SK-N-SH (cell line): Measurements from ENCODE around the gene CUBN. TPM values are rescaled to one million over a fixed set of nuclear protein-coding genes. Genes with fewer than 3 reads are reported as not detected.

Experiments used
- CTCF ChIA-PET: fragments of 300-600, 350-600 bp; formaldehyde crosslinking; extraction: SDS; loops from one replicate; lab custom pipeline; 2021; lab: Yijun Ruan, JAX
- POLR2A ChIA-PET: fragments of 350-600 bp; sonication (Branson Sonifier 250); formaldehyde crosslinking; extraction: SDS; loops from one replicate; lab custom pipeline; 2020; ENCODE audit warnings: antibody characterized with exemption, inconsistent platforms; lab: Yijun Ruan, JAX
- DNase-seq: peaks from one replicate; pipeline ENCODE4 v3.0.0; 2012
- H2AFZ ChIP-seq: fragments of 200-600 bp; sonication (generic); 2 replicates; pipeline ENCODE4 v1.8.1; 2016; ENCODE audit warnings: antibody characterized with exemption, mild to moderate bottlenecking, low read depth
- H3F3A ChIP-seq: fragments of 200-600 bp; sonication (generic); replicated peaks from 2 replicates; pipeline ENCODE3; 2016; ENCODE audit warnings: antibody characterized with exemption, mild to moderate bottlenecking; ENCODE audit not compliant: insufficient read depth
- H3K27ac ChIP-seq, 2 experiments: fragments of 200-500 bp in 1 of 2; fragments of 200-600 bp in 1 of 2; sonication (Bioruptor generic) in 1 of 2; sonication (generic), shearing (Covaris generic) in 1 of 2; 2 replicates each; pipeline versions ENCODE4 v1.5.1 to v1.6.1; 2014 to 2016; ENCODE audit warnings: low read depth in 2 of 2, inconsistent platforms in 1 of 2, low read length in 1 of 2, mild to moderate bottlenecking in 1 of 2, mixed read lengths in 1 of 2
- H3K27me3 ChIP-seq: fragments of 200-600 bp; sonication (generic), shearing (Covaris generic); 2 replicates; pipeline ENCODE4 v1.6.1; 2016; ENCODE audit warnings: mixed run types; ENCODE audit not compliant: insufficient read depth
- H3K36me3 ChIP-seq, 2 experiments: fragments of 200-500 bp in 1 of 2; fragments of 200-600 bp in 1 of 2; sonication (Bioruptor generic) in 1 of 2; sonication (generic) in 1 of 2; replicated peaks in 1 of 2; 2 replicates each; pipeline versions ENCODE3 to v1.5.1; 2014 to 2016; ENCODE audit warnings: low read length in 1 of 2, mild to moderate bottlenecking in 1 of 2; ENCODE audit not compliant: insufficient read depth in 2 of 2, control insufficient read depth in 1 of 2
- H3K4me1 ChIP-seq, 2 experiments: fragments of 200-500 bp in 1 of 2; fragments of 200-600 bp in 1 of 2; sonication (Bioruptor generic) in 1 of 2; sonication (generic), shearing (Covaris generic) in 1 of 2; 2 replicates each; pipeline versions ENCODE4 v1.5.1 to v1.6.1; 2014 to 2016; ENCODE audit warnings: low read depth in 1 of 2, low read length in 1 of 2, mixed run types in 1 of 2; ENCODE audit not compliant: insufficient read depth in 2 of 2, control insufficient read depth in 1 of 2
- H3K4me2 ChIP-seq: fragments of 200-600 bp; sonication (generic), shearing (Covaris generic); 2 replicates; pipeline ENCODE4 v1.6.1; 2017; ENCODE audit warnings: mixed run types
- H3K4me3 ChIP-seq, 2 experiments: fragments of 200-500 bp in 1 of 2; fragments of 200-600 bp in 1 of 2; sonication (Bioruptor generic) in 1 of 2; sonication (generic), shearing (Covaris generic) in 1 of 2; 2 replicates each; pipeline versions ENCODE4 v1.5.1 to v1.8.1; 2014 to 2016; ENCODE audit warnings: low read depth in 2 of 2, inconsistent platforms in 1 of 2, low read length in 1 of 2, mild to moderate bottlenecking in 1 of 2, mixed read lengths in 1 of 2, moderate library complexity in 1 of 2
- H3K79me2 ChIP-seq: fragments of 200-600 bp; sonication (generic); 2 replicates; pipeline ENCODE4 v1.8.1; 2017; ENCODE audit warnings: mild to moderate bottlenecking; ENCODE audit not compliant: insufficient read depth
- H3K9ac ChIP-seq: fragments of 200-600 bp; sonication (generic); 2 replicates; pipeline ENCODE4 v1.6.1; 2017; ENCODE audit warnings: mixed run types
- H3K9me2 ChIP-seq: fragments of 200-600 bp; sonication (generic); 2 replicates; pipeline ENCODE4 v1.6.1; 2017; ENCODE audit warnings: mixed run types
- H3K9me3 ChIP-seq: fragments of 200-600 bp; sonication (generic); 2 replicates; pipeline ENCODE4 v1.6.1; 2017; ENCODE audit warnings: mixed run types, mild to moderate bottlenecking, moderate library complexity
- H4K20me1 ChIP-seq: fragments of 200-600 bp; sonication (generic); 2 replicates; pipeline ENCODE4 v1.6.1; 2017; ENCODE audit warnings: mild to moderate bottlenecking, mixed run types; ENCODE audit not compliant: insufficient read depth
- EZH2phosphoT487 ChIP-seq: fragments of 200-600 bp; sonication (generic); IDR thresholded peaks from 2 replicates; pipeline ENCODE4 v1.6.1; 2017; ENCODE audit warnings: low read depth, mixed run types, mild to moderate bottlenecking, antibody characterized with exemption, moderate library complexity, borderline replicate concordance
- IRF3 ChIP-seq: fragments of 150-350 bp; IDR thresholded peaks from 2 replicates; pipeline ENCODE4 v1.6.1; 2016; ENCODE audit warnings: mild to moderate bottlenecking, low read depth, low read length
- MAX ChIP-seq: IDR thresholded peaks from 2 replicates; pipeline ENCODE4 v1.4.0; 2012; ENCODE audit warnings: low read depth
- MXI1 ChIP-seq: IDR thresholded peaks from 2 replicates; pipeline ENCODE4 v1.6.1; 2012; ENCODE audit warnings: mild to moderate bottlenecking, low read depth, low read length, improper control_type of control experiment
- NRF1 ChIP-seq: IDR thresholded peaks from 2 replicates; pipeline ENCODE4 v1.6.1; 2012; ENCODE audit warnings: low read depth, mild to moderate bottlenecking, low read length
- PBX3 ChIP-seq: IDR thresholded peaks from 2 replicates; pipeline ENCODE4; 2012
- REST ChIP-seq: IDR thresholded peaks from 2 replicates; pipeline ENCODE4 v1.6.1; 2012; ENCODE audit warnings: mild to moderate bottlenecking, low read depth, low read length, moderate library complexity
- RFX5 ChIP-seq: IDR thresholded peaks from 2 replicates; pipeline ENCODE4 v1.6.1; 2012; ENCODE audit warnings: mild to moderate bottlenecking, improper control_type of control experiment, low read length
- SIN3A ChIP-seq: IDR thresholded peaks from 2 replicates; pipeline ENCODE4 v1.6.1; 2012; ENCODE audit warnings: low read depth, mild to moderate bottlenecking, low read length, moderate library complexity, borderline replicate concordance
- SMC3 ChIP-seq: IDR thresholded peaks from 2 replicates; pipeline ENCODE4 v1.6.1; 2012; ENCODE audit warnings: low read depth, low read length, improper control_type of control experiment
- TCF12 ChIP-seq: IDR thresholded peaks from 2 replicates; pipeline ENCODE4 v1.4.0; 2012
- ZBTB33 ChIP-seq: IDR thresholded peaks from 2 replicates; pipeline ENCODE4 v1.4.0; 2012; ENCODE audit warnings: low read depth, borderline replicate concordance
- WGBS: methylation state at CpG from one replicate; pipeline ENCODE4 v1.1.6; 2017; ENCODE audit warnings: low lambda C conversion rate; 5-methylcytosine and 5-hydroxymethylcytosine counted together
- polyA plus RNA-seq, 3 experiments: library from polyadenylated mRNA; depleted of rRNA; stranded (reverse); fragments of >200 nt; gene quantifications; 2 replicates each; pipeline ENCODE4 v1.2.3, GENCODE V29; 2012

The CUBN gene
- polyA plus RNA-seq, 1 of the 3 experiments (the other 2 are of a cell fraction): 2.4 TPM

GRCh38 chr10:17021656-17022465 is 107.8 kb downstream of the CUBN start:
- Histone ChIP-seq H3K4me3 (no peak overlapping the region), H3F3A (peaks cover 40% of the 10 kb centered on the region), H3K27ac (peak overlapping the region in 1 of 2 experiments; percentile 100; a peak in 2 of 4 replicates), H3K4me1 (peaks cover 15 to 45% of the 10 kb centered on the region in 2 experiments), H3K27me3 (no peaks in the 10 kb centered on the region)
- POLR2A ChIA-PET: no interaction called here
- whole genome bisulfite sequencing: 86% methylated on average over 10 of the region's 10 CpGs
- CTCF ChIA-PET: interaction anchor here (2.2 kb wide), 1 partner anchor 169 kb away, joined by 5 read pairs; no protein-coding TSS in a partner anchor
- TF ChIP-seq SIN3A (no peak), RFX5 (no peak), MXI1 (no peak), ZBTB33 (no peak), SMC3 (no peak), MAX (no peak), EZH2phosphoT487 (no peak), PBX3 (no peak), TCF12 (no peak), REST (no peak), IRF3 (no peak), NRF1 (no peak)
- TF ChIP-seq, all 33 proteins: peak for 0
- Histone ChIP-seq H3K9me3 (no peaks in the 10 kb centered on the region), H3K36me3 (no peaks in the 10 kb centered on the region), H3K79me2 (no peaks in the 10 kb centered on the region), H3K9me2 (no peaks in the 10 kb centered on the region), H3K9ac (peak overlapping the region; percentile 85; the same call in 1 of the 2 replicates), H2AFZ (peak overlapping the region; percentile 43; the same call in 1 of the 2 replicates), H4K20me1 (no peaks in the 10 kb centered on the region), H3K4me2 (no peak overlapping the region)
- DNase-seq: no peak
